GM12891 (cell line): Measurements from ENCODE around the gene CHAD.

Experiments used
- POLR2A ChIP-seq: IDR thresholded peaks from 2 replicates; pipeline ENCODE4 v1.6.1; 2011; ENCODE audit warnings: low read depth, low read length, control low read depth
- POLR2AphosphoS5 ChIP-seq: IDR thresholded peaks from 2 replicates; pipeline ENCODE4 v1.6.1; 2011; ENCODE audit warnings: low read depth, low read length, control low read depth

DNA sequence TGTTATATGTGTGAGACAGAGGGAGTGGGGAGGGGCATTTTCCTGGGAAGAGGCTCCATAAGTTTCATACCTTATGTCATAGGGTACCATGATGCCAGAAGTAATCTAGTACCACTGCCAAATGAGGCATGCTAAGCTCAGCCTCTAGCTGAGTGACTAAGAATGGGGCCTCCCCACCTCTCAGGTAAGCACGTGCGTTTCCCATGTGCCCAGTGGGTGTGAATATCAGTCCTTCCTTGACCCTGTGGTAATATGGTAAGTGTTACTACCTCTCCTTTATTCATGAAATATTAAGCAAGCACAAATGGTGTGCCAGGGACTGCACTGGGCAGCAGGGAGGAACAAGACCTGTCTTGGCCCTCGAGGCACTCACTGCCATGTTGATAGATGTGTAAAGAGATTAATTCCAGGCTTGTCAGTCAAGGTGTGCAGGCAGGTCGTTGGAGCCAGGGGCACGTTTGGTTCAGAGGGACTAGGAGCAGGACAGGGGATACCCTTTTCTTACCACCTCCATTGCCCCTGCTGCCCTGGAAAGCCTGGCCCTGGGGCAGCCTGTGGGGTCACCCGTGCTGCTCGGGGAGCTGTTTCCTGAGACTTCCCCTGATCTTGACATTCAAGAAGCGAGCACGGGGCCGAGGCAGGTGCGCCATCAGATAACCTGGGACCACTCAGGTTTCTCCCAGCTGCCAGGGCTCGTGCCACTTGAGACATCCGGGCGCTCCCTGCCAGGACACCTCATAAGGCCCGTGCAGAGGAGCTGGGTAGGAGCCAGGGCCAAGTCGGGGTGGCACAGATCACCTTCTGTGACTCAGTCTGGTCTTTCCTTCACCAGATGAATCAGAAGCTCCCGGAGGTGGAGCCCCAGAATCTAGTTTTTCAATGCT, 18.8 kb upstream of the CHAD start:
- no peak for TF ChIP-seq POLR2AphosphoS5
- TF ChIP-seq POLR2A: no peak
